Measurements from ENCODE around the gene SRSF10.

Gene SRSF10

GRCh38 chr1:23923592-23924499, 56.3 kb downstream of the SRSF10 start:
- H3K4me1 ChIP-seq (ENCODE audit: control insufficient read depth, low read length): peaks cover 5% of the 10 kb centered on the region; the same call in 1 of the 2 replicates
- H3K27ac ChIP-seq (ENCODE audit: low read depth, low read length): no peak overlapping the region
- no peaks in the 10 kb centered on the region for H3K79me2 ChIP-seq (ENCODE audit: control insufficient read depth, low read length)
- H3K4me3 ChIP-seq (ENCODE audit: low read length): no peak overlapping the region
- TF ChIP-seq, protein P1, sequence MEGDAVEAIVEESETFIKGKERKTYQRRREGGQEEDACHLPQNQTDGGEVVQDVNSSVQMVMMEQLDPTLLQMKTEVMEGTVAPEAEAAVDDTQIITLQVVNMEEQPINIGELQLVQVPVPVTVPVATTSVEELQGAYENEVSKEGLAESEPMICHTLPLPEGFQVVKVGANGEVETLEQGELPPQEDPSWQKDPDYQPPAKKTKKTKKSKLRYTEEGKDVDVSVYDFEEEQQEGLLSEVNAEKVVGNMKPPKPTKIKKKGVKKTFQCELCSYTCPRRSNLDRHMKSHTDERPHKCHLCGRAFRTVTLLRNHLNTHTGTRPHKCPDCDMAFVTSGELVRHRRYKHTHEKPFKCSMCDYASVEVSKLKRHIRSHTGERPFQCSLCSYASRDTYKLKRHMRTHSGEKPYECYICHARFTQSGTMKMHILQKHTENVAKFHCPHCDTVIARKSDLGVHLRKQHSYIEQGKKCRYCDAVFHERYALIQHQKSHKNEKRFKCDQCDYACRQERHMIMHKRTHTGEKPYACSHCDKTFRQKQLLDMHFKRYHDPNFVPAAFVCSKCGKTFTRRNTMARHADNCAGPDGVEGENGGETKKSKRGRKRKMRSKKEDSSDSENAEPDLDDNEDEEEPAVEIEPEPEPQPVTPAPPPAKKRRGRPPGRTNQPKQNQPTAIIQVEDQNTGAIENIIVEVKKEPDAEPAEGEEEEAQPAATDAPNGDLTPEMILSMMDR (IDR thresholded peaks at IDR 0.05; ENCODE audit: low read depth, low read length, poor library complexity, severe bottlenecking): no peak
- no peak overlapping the region for H3K4me2 ChIP-seq (ENCODE audit: low read length)
- no peaks in the 10 kb centered on the region for H3K36me3 ChIP-seq (ENCODE audit: control insufficient read depth, low read length)
- H3K9me2 ChIP-seq (replicated peaks; ENCODE audit: control insufficient read depth, low read length): no peaks in the 10 kb centered on the region
- H3F3A ChIP-seq (ENCODE audit: control insufficient read depth, insufficient read depth): no peaks in the 10 kb centered on the region
- no peaks in the 10 kb centered on the region for H3K9me3 ChIP-seq (ENCODE audit: control insufficient read depth, insufficient read depth, low read length)
- H4K20me1 ChIP-seq (ENCODE audit: control insufficient read depth, insufficient read depth, low read depth, low read length): no peaks in the 10 kb centered on the region
- peaks cover 21% of the 10 kb centered on the region for H3K27me3 ChIP-seq (ENCODE audit: control insufficient read depth, low read length)

GRCh38 chr1:23922321-23922943, 57.7 kb downstream of the SRSF10 start:
- Histone ChIP-seq H3K36me3 (ENCODE audit: control insufficient read depth, low read length) (no peaks in the 10 kb centered on the region), H3K9me2 (replicated peaks; ENCODE audit: control insufficient read depth, low read length) (no peaks in the 10 kb centered on the region), H3K9me3 (ENCODE audit: control insufficient read depth, insufficient read depth, low read length) (no peaks in the 10 kb centered on the region), H3K27ac (ENCODE audit: low read depth, low read length) (no peak overlapping the region), H3K27me3 (ENCODE audit: control insufficient read depth, low read length) (peaks cover 15% of the 10 kb centered on the region), H3K4me2 (ENCODE audit: low read length) (no peak overlapping the region), H3K79me2 (ENCODE audit: control insufficient read depth, low read length) (no peaks in the 10 kb centered on the region), H3K4me3 (ENCODE audit: low read length) (no peak overlapping the region), H3F3A (ENCODE audit: control insufficient read depth, insufficient read depth) (no peaks in the 10 kb centered on the region), H4K20me1 (ENCODE audit: control insufficient read depth, insufficient read depth, low read depth, low read length) (no peaks in the 10 kb centered on the region), H3K4me1 (ENCODE audit: control insufficient read depth, low read length) (no peaks in the 10 kb centered on the region; the same call in 1 of the 2 replicates)
- TF ChIP-seq, protein P1 (IDR thresholded peaks at IDR 0.05; ENCODE audit: low read depth, low read length, poor library complexity, severe bottlenecking): no peak
- TF ChIP-seq EZH2phosphoT487 (IDR thresholded peaks at IDR 0.05; ENCODE audit: borderline replicate concordance, low read length): no peak

DNA sequence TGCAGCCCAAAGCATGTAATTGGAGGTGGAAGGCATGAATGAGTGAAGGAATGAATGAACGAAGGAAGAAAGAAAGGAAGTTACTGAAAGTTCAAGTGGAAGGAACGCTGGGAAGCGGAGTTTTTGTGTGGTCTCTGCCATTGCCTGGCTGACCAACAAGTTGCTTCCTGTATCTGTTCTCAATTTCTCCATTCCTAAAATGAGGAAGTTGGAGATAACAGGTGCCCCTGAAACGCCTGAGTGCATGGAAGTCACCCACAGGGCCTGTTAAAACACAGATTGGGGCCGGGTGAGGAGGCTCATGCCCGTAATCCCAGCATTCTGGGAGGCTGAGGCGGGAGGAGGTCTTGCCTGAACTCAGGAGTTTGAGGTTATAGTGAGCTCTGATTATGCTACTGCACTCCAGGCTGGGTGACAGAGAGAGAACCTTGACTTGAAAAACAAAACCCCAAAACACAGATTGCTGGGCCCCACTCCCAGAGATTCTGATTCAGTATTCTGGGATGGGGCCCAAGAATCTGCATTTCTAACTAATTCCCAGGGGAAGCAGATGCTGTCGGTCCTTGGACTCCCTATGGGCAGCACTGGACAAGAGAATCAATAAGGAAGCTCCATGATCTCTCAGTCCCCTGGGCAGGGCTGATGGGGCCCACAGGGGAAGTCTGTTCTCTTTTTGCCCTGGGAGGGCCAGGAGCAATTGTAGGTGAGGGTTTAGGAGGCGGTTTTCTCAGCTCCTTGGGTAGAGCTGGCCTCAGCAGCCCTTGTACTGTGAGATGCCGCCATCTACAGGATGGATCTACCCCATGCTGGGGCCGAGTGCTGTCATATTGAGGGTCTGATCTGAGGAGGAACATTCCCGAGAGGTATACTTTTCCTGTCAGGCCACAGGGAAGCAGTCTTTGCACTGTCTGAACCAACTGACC, 63.7 kb downstream of the SRSF10 start:
- Histone ChIP-seq H3K4me1 (ENCODE audit: control insufficient read depth, low read length) (peaks cover 57% of the 10 kb centered on the region), H3K4me2 (ENCODE audit: low read length) (peak overlapping the region; percentile 68)

More for the DNA sequence above, 63.7 kb downstream of the SRSF10 start:
- Histone ChIP-seq H4K20me1 (ENCODE audit: control insufficient read depth, insufficient read depth, low read depth, low read length) (no peaks in the 10 kb centered on the region), H3K27ac (ENCODE audit: low read depth, low read length) (peak overlapping the region; percentile 99), H3K9me3 (ENCODE audit: control insufficient read depth, insufficient read depth, low read length) (no peaks in the 10 kb centered on the region), H3K9me2 (replicated peaks; ENCODE audit: control insufficient read depth, low read length) (no peaks in the 10 kb centered on the region), H3K79me2 (ENCODE audit: control insufficient read depth, low read length) (peaks cover 16% of the 10 kb centered on the region), H3K36me3 (ENCODE audit: control insufficient read depth, low read length) (peaks cover 9% of the 10 kb centered on the region), H3K27me3 (ENCODE audit: control insufficient read depth, low read length) (no peaks in the 10 kb centered on the region), H3K4me3 (ENCODE audit: low read length) (peak overlapping the region; percentile 39), H3F3A (ENCODE audit: control insufficient read depth, insufficient read depth) (peaks cover 37% of the 10 kb centered on the region)
- TF ChIP-seq, protein P1 (IDR thresholded peaks at IDR 0.05; ENCODE audit: low read depth, low read length, poor library complexity, severe bottlenecking): peak; percentile 92
- TF ChIP-seq EZH2phosphoT487 (IDR thresholded peaks at IDR 0.05; ENCODE audit: borderline replicate concordance, low read length): no peak
